GM03348 (cell line): ENCODE results near the gene CRYBG1.
"Not testable (repeated sequence)": the region's sequence is repeated elsewhere in the genome, so short reads cannot be mapped to it uniquely, and the experiment has no call there.

ENCODE experiments used
- DNase-seq: peaks from one replicate; pipeline ENCODE4 v3.0.0; 2012; ENCODE audit warnings: low spot score

CRYBG1 gene

DNA sequence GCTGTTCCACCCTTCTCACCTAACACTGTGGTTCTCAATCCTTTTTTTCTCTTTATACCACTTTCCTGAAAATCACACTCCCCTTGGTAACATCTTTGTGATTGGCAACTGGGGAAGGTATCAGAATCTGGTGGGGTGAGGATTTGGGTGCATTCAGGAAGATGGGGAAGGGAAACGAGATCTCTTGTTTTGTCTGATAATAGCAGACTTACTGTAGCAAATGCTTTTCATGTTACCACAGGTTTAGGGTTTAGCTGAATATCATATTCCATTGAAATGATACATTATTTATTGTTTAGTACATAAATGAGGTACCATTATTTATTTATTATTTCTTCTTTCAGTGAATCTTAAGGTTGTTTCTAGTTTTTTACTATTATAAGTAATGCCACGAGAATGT lies 168.0 kb downstream of the CRYBG1 start:
- DNase-seq, result no peak

DNA sequence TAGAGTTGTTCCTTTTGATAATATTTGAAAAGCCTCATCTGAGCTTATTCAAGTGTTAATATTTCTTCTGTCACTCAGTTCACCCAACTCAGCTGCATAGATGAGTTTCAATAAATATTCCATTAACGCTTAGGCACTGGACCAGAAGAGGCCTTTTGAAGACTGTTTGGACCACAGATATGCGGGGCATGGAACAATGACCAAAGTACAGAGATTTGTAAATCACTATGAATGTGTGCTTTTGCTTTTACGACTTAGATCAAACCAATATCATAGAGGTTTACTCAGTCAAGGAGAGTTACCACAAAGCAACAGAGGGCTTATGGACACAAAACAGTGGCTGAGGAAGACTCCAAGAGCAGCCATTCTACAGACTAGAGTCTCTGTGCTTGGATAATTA lies 168.9 kb downstream of the CRYBG1 start:
- no peak for DNase-seq

DNA sequence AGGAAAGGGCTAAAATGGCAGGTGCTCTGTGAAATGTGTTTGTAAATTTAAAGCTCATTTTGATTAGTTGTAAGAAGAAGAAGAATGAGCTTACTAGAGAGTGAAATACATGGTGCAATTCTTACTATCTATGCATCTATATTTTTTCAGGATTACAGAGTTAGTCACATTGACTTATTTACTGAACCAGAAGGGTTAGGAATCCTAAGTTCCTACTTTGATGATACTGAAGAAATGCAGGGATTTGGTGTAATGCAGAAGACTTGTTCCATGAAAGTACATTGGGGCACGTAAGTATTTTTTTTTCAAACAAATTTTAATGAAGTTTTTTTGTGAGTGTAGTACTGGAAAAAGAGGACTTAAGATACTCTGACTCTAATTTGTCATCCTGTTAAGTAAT lies 169.5 kb downstream of the CRYBG1 start:
- no peak for DNase-seq

DNA sequence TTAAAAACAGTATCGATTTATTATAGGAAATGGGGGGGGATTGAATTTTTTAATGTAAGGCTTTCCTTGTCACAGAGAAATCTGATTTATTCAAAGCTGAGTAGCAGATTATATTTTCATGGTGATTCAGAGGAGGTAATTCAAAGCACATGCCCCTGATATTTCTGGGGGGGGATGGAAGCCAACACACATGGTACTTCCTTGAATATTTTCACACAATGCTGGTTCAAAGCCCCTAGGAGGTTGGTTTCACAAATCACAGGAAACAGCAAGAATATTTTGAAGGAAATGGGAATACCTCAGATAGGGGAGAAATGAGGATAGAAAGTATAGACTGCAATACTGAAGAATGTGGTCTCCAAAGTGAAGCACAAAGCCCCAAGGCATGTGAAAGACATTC lies 170.0 kb downstream of the CRYBG1 start:
- peak; percentile 55 for DNase-seq

DNA sequence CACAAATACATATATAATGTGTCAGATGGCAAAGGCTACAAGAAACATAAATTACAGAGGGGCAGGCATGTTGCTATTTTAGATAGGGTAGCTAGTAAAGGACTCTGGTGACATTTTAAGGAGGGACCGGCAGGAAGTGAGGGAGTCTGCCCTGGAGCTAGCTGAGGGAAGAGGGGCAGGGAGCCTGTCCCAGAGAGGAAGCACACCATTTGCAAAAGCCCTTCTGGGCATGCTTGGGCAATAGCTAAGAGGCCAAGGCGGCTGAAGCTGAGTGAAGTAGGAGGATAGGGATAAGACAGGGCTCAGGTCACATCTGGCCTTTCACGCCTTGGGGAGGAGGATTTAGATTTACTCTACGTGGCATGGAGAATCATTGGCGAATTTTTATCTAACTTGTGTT lies 172.5 kb downstream of the CRYBG1 start:
- DNase-seq, result no peak

DNA sequence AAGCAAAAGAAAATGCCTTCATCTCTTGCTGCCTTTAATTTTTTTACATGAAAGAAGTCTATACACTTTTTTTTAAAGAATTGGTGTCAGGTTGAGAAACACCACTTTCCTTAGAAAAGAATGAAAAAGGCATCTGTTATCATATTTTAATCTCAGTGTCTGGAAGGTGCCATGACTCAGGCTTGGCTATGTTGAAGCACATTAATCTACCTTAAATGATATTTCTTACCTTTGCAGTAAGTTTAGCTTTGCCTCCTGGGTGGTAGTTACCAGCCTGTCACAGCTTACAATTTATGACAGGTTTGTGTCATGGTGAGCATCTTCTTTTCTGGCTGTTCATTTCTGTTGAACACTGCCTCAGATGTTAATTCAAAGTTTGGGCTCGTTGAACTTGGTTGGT lies 173.5 kb downstream of the CRYBG1 start:
- no peak for DNase-seq

DNA sequence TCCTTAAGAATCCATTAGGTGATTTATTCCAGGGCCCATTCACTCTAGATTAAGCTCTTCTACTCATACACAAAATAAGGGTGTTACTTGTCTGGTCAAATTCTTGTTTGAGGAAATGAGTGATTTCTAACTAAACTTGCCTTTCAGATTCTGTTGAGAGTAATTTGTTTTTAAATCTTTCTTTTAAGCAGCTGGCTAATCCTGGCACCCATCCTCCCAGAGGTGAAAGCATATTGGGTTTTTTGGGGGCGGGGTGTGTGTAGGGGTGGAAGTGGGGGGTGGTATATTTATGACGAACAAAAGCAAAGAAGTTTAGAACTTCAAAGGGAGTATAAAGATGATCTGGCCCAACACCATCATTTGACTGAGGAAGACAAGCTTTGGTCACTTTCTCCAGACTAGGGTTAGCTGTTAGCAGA lies 174.1 kb downstream of the CRYBG1 start:
- no peak for DNase-seq

DNA sequence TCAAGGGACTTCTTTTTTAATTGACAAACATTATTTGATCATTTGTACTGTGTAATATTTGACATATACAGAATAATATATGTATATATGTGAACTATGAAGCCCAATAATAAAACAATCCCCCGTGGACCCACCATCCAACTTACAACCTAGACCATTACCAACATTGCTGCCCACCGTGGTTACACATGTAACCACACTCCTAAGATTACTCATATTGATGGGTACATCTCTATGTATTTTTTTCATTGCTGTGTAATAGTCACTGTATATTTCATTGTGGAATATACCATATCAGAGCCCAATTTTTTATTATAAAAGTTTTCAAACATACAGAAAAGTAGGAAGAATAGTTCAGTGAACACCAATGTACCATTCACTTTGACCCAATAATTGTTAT lies 174.5 kb downstream of the CRYBG1 start:
- DNase-seq, result no peak

DNA sequence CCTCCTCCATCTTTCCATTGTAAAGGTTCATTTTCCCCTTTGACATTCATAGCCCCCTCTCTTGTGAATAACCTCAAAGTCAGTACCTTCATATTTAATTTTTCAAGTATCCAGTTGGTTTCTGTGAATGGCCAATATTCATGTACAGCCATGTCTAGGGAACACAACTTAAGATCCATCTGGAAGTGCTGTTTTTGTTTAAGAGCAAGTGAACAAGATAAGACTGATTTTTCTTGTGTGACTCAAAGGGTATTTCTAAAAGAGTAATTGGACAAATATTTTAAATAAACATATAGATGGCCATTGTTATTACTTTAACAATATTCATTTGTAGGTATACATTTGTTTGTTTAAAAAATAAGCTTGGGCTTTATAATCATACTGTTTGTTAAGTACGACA lies 175.8 kb downstream of the CRYBG1 start:
- DNase-seq, result no peak

DNA sequence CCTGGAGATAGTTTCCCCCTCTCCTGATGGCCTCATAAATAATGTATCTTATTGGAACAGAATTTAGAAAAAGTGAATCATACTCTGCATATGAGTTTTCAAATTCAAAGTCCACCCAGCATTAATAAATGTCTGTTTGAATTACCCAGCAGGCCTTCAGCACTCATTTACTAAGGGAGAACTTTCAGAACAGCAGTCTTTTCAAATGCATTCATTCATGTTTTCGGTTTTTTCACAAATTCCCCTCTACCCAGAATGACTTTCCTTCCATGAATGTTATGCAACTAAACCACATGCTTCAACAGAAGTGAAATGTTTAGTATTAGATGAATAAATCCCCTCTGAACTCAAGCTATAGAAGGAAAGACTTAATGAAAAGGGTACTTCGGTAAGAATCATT lies 176.3 kb downstream of the CRYBG1 start:
- DNase-seq, result no peak

DNA sequence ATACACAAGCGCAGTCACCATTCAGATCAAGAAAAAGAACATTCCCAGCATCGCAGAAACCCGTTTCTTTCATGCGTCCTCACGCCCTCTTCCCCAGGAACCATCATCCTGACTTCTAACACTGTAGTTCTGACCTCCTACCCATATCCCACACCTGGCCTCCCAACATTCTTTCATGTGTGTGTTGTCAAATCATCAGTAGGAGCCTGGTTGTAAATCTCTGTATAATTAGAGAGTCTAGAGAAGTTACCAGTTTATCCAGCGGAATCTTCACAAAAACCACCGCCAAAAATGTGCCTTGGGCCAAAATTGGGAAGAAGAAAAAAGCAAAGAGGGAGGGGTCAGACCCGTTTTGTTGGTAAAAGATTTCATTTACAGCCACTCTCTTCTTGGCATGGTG lies 177.1 kb downstream of the CRYBG1 start:
- DNase-seq, result no peak

DNA sequence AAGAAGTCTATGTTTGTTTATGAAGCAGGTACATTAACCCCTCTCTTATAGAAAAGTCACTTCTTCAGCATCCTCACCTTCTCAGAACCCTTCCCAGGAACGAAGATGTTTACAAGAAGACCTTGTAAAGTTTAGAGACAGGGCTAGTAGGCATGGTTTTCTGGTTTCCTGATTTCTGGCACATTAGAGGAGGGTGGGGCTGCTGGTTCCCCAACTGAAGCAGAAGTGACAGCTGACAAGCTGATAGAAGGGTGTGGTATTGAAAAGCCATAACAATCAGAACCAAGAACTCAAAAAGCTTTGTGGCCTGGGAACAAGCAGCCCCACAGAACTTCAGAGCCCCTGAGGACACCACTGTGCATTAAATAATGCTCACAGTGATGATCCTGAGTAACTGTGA lies 177.6 kb downstream of the CRYBG1 start:
- no peak for DNase-seq

DNA sequence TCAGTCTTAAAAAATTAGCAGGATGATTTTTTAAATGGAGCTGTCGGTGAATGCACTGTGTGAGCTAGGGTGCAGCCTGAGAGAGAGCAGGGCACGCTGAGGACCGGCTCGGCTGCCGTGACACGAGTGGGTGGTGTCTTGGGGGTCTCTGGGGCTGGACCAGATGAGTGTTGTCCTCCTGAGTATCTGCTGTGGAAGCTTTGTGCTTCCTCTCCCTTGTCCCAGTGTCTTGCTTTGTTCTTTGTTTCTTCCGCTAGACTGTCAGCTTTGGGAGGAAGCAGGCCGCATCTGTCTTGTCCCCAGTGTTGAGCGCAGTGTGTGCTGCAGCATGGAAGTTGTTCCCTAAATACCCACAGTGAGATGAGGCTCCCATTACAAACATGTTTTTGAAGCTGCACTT lies 179.4 kb downstream of the CRYBG1 start:
- DNase-seq, result no peak

DNA sequence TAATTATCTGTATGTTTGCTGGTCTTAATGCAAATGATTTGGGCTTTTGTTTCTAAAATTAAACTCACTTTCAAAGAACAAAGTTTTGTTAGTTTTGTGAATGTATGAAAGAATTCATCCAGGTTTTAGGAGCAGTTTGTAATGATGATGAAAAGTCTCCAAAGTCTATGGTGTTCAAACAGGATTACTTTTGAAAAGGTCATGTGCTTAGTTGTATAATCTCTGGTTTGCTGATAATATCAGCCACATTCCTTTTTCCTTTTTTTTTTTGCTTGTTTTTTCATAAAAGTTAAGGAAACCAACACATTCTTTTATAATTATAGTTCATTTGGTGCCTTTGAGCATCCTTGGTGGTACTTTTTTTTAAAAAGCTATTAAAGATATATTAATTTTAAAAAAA lies 179.9 kb downstream of the CRYBG1 start:
- DNase-seq, result no peak

DNA sequence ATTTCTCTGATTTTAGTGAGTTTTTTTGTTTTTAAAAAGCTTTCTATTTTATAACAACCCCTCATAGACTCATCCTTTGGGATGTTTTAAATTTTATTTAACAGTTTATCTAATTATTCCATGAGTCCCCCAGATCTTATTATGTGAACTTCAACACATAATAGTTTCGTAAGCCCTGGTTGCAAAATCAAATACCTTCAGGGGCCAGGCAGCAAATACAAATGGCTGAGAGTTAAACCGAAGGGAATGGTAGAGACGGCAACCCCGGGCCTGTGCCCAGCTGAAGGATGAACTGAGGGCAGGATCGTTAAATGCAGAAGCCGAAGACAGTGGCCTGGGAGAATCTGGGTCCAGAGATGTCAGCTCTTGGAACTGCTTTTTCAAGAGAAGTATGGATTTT lies 180.4 kb downstream of the CRYBG1 start:
- DNase-seq, result no peak

DNA sequence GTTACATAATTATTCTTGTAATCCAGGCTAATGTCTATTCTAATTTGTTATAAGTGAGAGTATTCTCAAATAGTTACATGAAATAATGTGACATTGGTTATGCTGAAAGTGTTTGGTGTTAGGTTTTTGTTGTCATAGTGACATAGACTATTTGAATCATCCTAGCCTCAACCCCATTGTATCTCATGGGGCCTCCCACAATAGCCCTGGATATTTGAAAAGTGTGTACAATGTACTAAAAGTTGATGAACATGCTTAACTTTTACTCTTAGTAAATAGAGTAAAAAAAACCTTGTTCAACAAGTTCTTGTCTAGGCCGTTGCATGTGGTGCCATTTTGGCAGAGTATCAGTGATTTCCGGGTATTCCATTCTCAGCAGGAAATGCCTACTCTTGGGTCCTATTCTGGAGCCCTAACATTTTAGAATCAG lies 185.8 kb downstream of the CRYBG1 start:
- DNase-seq, result no peak

DNA sequence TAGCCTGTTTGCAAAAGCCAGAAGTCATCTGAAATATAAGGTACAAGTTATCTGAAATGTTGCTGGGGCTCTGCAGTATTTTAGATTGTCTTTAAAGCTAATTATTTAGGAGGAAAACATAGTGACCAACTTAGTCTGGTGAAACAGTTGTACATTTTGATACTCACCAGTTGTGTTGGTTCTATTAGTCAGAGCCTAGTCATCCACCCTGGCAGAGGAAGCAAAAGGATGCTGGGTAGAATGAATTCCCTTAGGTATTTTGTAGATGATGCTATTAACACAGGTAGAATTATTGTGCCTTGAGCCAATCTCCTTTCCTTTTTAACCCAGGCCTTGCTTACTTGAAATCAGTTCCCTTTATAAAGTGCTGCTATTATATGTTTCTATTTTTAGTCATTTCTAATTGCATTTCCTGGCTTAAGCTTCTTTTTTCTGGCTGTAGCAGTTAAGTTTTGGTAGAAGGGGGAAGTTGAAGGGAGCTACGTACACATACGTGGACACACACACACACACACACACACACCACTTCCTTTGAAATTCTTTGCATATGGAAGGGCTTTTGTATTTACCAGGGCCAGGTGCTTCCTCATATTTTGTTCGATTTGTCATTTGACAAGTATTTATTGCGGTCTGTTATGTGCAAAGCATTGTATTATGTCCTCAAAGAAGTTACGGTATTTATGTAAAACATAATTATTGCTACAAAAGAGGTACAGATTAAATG lies 186.3 kb downstream of the CRYBG1 start:
- peak; percentile 56 for DNase-seq

DNA sequence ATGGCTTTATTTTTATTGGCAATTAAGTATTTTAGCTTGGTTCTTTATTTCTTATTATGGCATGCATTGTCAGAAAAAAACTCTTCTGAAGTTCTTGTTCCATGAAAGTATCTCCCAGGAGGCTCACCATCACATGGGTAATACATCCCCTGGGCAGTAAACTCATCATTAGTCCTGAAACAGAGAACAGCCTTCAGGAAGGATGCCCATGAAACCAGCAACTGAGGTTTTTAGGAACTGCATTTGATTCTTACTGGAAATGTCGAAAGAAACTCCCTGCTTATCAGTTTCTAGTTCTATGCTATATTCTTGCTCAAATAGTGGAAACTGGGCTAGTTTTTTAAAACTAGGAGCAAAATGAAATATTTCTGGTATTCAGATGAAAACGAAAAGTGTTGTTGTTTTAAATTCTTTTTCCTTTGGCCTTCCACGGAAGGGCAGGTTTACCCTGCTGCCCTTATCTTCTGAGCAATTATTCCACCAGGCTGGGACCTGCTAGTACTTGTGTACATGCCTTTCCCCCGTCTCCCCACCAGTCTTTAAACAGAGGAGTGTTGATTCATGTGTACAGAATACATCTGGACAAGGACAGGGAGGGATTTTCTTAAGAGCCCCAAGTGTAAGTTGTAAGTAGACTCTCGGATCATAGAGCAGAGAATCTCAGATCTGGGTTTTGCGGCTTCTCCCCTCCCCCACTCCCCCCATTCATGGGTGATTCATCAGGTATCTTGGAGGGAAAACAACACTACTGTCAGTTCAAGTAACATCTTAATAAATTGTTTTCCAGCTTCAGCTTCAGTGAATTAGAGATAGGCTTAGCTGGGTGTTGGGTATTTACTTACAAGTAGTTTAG lies 187.3 kb downstream of the CRYBG1 start:
- no peak for DNase-seq

DNA sequence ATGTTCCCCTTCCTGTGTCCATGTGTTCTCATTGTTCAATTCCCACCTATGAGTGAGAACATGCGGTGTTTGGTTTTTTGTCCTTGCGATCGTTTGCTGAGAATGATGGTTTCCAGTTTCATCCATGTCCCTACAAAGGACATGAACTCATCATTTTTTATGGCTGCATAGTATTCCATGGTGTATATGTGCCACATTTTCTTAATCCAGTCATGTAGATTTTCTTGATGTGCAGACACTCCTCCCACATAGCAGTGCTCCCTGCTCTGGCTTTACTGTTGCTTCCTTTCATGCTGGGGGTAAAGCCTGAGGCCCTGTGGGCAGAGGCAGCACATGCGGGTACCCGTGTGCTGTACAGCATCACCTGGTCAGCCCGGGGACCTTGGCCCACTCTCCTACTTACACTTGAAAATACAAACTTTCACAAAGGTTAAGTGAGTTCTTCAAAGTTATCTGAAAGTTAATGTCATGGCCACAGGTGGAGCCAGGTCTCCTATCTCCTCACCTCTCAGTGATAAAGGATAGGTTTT lies 188.5 kb downstream of the CRYBG1 start:
- not testable (repeated sequence) for DNase-seq

DNA sequence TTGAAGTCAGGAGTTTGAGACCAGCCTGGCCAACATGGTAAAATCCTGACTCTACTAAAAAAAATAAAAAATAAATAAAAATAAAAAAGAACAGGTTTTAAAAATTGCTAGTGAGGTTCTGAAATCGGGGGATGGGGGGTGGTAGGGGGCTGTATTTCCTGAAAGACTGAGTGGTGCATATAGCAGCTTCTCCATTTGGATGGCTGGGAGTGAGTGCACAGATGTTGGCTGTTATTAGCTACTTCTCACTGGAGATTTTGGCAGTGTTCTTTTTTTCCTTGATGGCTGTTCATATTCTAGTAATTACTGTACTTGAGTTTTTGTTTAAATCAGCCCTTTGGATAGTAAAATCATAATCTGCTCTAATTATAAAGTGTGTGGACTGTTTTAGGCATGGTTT lies 189.0 kb downstream of the CRYBG1 start:
- DNase-seq, result no peak

DNA sequence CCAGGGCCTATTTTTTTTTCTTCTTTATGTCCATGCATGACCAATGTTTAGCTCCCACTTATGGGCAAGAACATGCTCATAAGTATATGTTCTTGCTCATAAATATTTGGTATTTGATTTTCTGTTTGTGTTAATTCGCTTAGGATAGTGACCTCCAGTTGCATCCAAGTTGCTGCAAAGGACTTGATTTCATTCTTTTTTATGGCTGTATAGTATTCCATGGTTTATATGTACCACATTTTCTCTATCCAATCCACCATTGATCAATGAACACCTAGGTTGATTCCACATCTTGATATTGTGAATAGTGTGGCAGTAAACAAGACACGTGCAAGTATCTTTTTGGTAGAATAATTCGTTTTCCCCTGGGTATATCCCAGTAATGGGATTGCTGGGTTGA lies 190.6 kb downstream of the CRYBG1 start:
- no peak for DNase-seq

DNA sequence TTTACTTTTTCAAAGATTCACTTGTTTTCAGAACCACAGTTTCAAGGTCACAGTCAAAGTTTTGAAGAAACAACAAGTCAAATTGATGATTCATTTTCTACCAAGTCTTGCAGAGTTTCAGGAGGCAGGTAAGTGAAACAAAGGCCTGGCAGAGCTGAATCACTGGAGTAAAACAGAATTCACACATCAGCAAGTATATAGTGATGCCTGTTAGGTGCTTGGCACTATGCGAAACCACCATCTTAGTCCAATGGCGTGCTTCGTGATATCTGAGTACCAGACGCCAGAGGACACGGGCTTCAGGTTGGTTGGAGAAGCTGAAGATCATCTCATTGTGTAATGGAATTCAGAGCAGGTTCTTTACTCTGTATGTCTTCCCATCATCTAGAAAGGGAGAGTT lies 192.9 kb downstream of the CRYBG1 start:
- DNase-seq, result no peak

DNA sequence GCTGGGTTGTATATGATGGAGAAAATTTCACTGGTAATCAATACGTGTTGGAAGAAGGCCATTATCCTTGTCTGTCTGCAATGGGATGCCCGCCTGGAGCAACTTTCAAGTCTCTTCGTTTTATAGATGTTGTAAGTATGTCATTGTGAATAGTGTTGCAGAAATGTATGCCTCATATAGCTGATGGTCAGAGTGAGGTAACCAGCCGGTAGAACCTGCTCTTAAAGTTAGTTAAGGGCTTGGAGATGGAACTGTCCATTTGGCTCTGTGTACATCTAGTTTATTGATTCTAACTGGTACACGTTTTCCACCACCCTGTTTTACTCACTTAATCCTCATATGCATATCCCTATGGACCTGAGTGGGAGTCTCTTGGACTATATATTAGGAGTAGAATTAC lies 195.2 kb downstream of the CRYBG1 start:
- DNase-seq, result no peak
